Esophagus squamous epithelium (tissue), 5 donors: ENCODE measurements around the gene TBXT. TPM values are rescaled to one million over a fixed set of nuclear protein-coding genes. Genes with fewer than 3 reads are reported as not detected.

Source experiments
- DNase-seq: peaks from one replicate; lab custom pipeline; 2025; lab: John Stamatoyannopoulos, UW
- H3K27ac ChIP-seq, 4 donors: fragments of 200-600 bp; sonication (generic); one replicate each; pipeline ENCODE4 v1.5.1; 2016 to 2019; ENCODE audit warnings: mild to moderate bottlenecking in 1 of 4
- H3K27me3 ChIP-seq, 4 donors: fragments of 200-600 bp; sonication (generic); 1 replicate in 3 of 4; 2 replicates in 1 of 4; pipeline versions ENCODE4 v1.5.1 to v1.6.0; 2017 to 2021; ENCODE audit warnings: antibody characterized with exemption in 1 of 4
- H3K36me3 ChIP-seq, 3 donors: fragments of 200-600 bp; sonication (generic); one replicate each; pipeline ENCODE4 v1.5.1; 2016 to 2019
- H3K4me1 ChIP-seq, 3 donors: fragments of 200-600 bp; sonication (generic); one replicate each; pipeline ENCODE4 v1.5.1; 2017 to 2019
- H3K4me3 ChIP-seq, 4 donors: fragments of 200-600 bp; sonication (generic); 1 replicate in 3 of 4; 2 replicates in 1 of 4; pipeline ENCODE4 v1.5.1; 2016 to 2019; ENCODE audit warnings: mild to moderate bottlenecking in 2 of 4, moderate library complexity in 1 of 4
- H3K9me3 ChIP-seq, 3 donors: fragments of 200-600 bp; sonication (generic); one replicate each; pipeline ENCODE4 v1.5.1; 2016 to 2019
- CTCF ChIP-seq, 6 experiments: fragments of 450-650 bp in 4 of 6; fragments of 200-600 bp in 2 of 6; sonication (generic) in 2 of 6; IDR thresholded peaks; one replicate each; pipeline ENCODE4 v1.5.1; 2016 to 2019; ENCODE audit warnings: antibody characterized with exemption in 6 of 6, mild to moderate bottlenecking in 4 of 6, moderate library complexity in 4 of 6
- POLR2A ChIP-seq, 4 donors: fragments of 450-650 bp; IDR thresholded peaks; one replicate each; pipeline ENCODE4 v1.6.1; 2017; ENCODE audit warnings: antibody characterized with exemption in 4 of 4, mild to moderate bottlenecking in 4 of 4, moderate library complexity in 3 of 4
- WGBS, 2 donors: methylation state at CpG; one replicate each; pipeline ENCODE4 v1.1.5; 2018; 5-methylcytosine and 5-hydroxymethylcytosine counted together
- intact Hi-C: fragments of 100-400 bp; cut with DNase I; formaldehyde crosslinking; loops from one replicate; pipeline ENCODE4 v1.15.0; 2022
- small RNA-seq, 4 donors: library from RNA; depleted of rRNA; stranded (forward); fragments of <200 nt; gene quantifications; one replicate each; pipeline ENCODE3, GENCODE V24; 2016
- total RNA-seq, 4 donors: library from RNA; depleted of rRNA; stranded (reverse); fragments of >200 nt; gene quantifications; one replicate each; pipeline ENCODE4 v1.1.0, GENCODE V29; 2016
- donor health status: DM: yes; HTN: yes; CAD: no.

Gene TBXT
- total RNA-seq, 4 donors from 2014 or later = not detected

GRCh38 chr6:166115609-166116008 lies 52.0 kb downstream of the TBXT start:
- no peak for DNase-seq
- H3K4me3 ChIP-seq = no peak overlapping the region
- no peak for TF ChIP-seq POLR2A (IDR thresholded peaks at IDR 0.05)
- TF ChIP-seq CTCF (IDR thresholded peaks at IDR 0.05) = no peak
- no peaks in the 10 kb centered on the region for H3K27me3 ChIP-seq
- no peaks in the 10 kb centered on the region for H3K4me1 ChIP-seq
- no peak overlapping the region for H3K27ac ChIP-seq
- no peaks in the 10 kb centered on the region for H3K36me3 ChIP-seq
- intact Hi-C loops = no loop called here
- peaks cover 0 to 4% (median 0%) of the 10 kb centered on the region in 3 donors for H3K9me3 ChIP-seq

- peaks cover 0 to 3% (median 0%) of the 10 kb centered on the region in 4 donors for H3K27me3 ChIP-seq
- H3K36me3 ChIP-seq = no peaks in the 10 kb centered on the region
- H3K9me3 ChIP-seq = peaks cover 0 to 4% (median 0%) of the 10 kb centered on the region in 3 donors
- no peak for DNase-seq
- no peak for TF ChIP-seq CTCF (IDR thresholded peaks at IDR 0.05)
- TF ChIP-seq POLR2A (IDR thresholded peaks at IDR 0.05) = no peak
- intact Hi-C loops = no loop called here
- H3K4me1 ChIP-seq = no peaks in the 10 kb centered on the region
- H3K4me3 ChIP-seq = no peak overlapping the region
- H3K27ac ChIP-seq = no peak overlapping the region
- WGBS, 2 donors = 46 to 59% methylated on average over 11 of the region's 11 CpGs
Observed at GRCh38 chr6:166112580-166112979, 55.1 kb downstream of the TBXT start.

GRCh38 chr6:166109608-166110007 lies 58.0 kb downstream of the TBXT start:
- Histone ChIP-seq H3K27ac (no peak overlapping the region), H3K4me3 (no peak overlapping the region), H3K4me1 (no peaks in the 10 kb centered on the region), H3K27me3 (peaks cover 0 to 3% (median 0%) of the 10 kb centered on the region in 4 donors), H3K36me3 (no peaks in the 10 kb centered on the region), H3K9me3 (no peaks in the 10 kb centered on the region)
- 29 to 44% methylated on average over 2 of the region's 2 CpGs for WGBS, 2 donors
- TF ChIP-seq CTCF (IDR thresholded peaks at IDR 0.05) (no peak), POLR2A (IDR thresholded peaks at IDR 0.05) (no peak)
- intact Hi-C loops = no loop called here
- no peak for DNase-seq

Small RNAs within 50 kb of the gene (small RNA-seq; reads per million reads assigned to genes)
- gene RNU6-153P = 0 reads per million in 4 donors

Other genes starting within 250 kb of the TBXT start
- not detected for gene PRR18, start 140.5 kb upstream of the TBXT start, total RNA-seq
- gene SFT2D1, start 174.7 kb upstream of the TBXT start, total RNA-seq = 10 to 100 TPM; 34.8 to 45.3 (median 37.1) TPM
- gene MPC1, start 215.1 kb upstream of the TBXT start, total RNA-seq = 10 to 100 TPM; 43.1 to 64.3 (median 59.5) TPM